ENCODE data around the gene ITPKA.

Gene ITPKA

GRCh38 chr15:41536866-41537265 is 43.2 kb downstream of the ITPKA start:
- Mint-ChIP-seq H3K36me3 (ENCODE audit: low read depth) (peaks cover 64% of the 10 kb centered on the region), H3K9me3 (no peaks in the 10 kb centered on the region), H3K4me1 (ENCODE audit: low read depth) (no peaks in the 10 kb centered on the region), H3K27ac (no peak overlapping the region), H3K4me3 (no peak overlapping the region), H3K27me3 (no peaks in the 10 kb centered on the region)
- intact Hi-C loops (cut with micrococcal nuclease): no loop called here

- no peaks in the 10 kb centered on the region for H3K27me3 Mint-ChIP-seq
- H3K9me3 Mint-ChIP-seq: no peaks in the 10 kb centered on the region
- peak overlapping the region; percentile 94 for H3K4me3 Mint-ChIP-seq
- peaks cover 8% of the 10 kb centered on the region for H3K4me1 Mint-ChIP-seq (ENCODE audit: low read depth)
- intact Hi-C loops (cut with micrococcal nuclease): no loop called here
- H3K27ac Mint-ChIP-seq: peak overlapping the region; percentile 89
- H3K36me3 Mint-ChIP-seq (ENCODE audit: low read depth): peaks cover 15% of the 10 kb centered on the region
Observed at GRCh38 chr15:41543521-41543870, 49.8 kb downstream of the ITPKA start.

GRCh38 chr15:41544650-41545015 is 51.0 kb downstream of the ITPKA start:
- H3K4me3 Mint-ChIP-seq: peak overlapping the region; percentile 94
- H3K27me3 Mint-ChIP-seq: no peaks in the 10 kb centered on the region
- H3K9me3 Mint-ChIP-seq: no peaks in the 10 kb centered on the region
- peaks cover 15% of the 10 kb centered on the region for H3K36me3 Mint-ChIP-seq (ENCODE audit: low read depth)
- peak overlapping the region; percentile 89 for H3K27ac Mint-ChIP-seq
- intact Hi-C loops (cut with micrococcal nuclease): no loop called here
- peaks cover 8% of the 10 kb centered on the region for H3K4me1 Mint-ChIP-seq (ENCODE audit: low read depth)

- intact Hi-C loops (cut with micrococcal nuclease): no loop called here
- no peaks in the 10 kb centered on the region for H3K9me3 Mint-ChIP-seq
- H3K27me3 Mint-ChIP-seq: no peaks in the 10 kb centered on the region
Observed at GRCh38 chr15:41545218-41545617, 51.5 kb downstream of the ITPKA start.

GRCh38 chr15:41546851-41547786 is 53.4 kb downstream of the ITPKA start:
- peaks cover 8% of the 10 kb centered on the region for H3K4me1 Mint-ChIP-seq (ENCODE audit: low read depth)
- no peaks in the 10 kb centered on the region for H3K9me3 Mint-ChIP-seq
- peaks cover 6% of the 10 kb centered on the region for H3K36me3 Mint-ChIP-seq (ENCODE audit: low read depth)
- H3K4me3 Mint-ChIP-seq: no peak overlapping the region
- no peaks in the 10 kb centered on the region for H3K27me3 Mint-ChIP-seq
- intact Hi-C loops (cut with micrococcal nuclease): no loop called here
- H3K27ac Mint-ChIP-seq: no peak overlapping the region

More at GRCh38 chr15:41545218-41545617, 51.5 kb downstream of the ITPKA start:
- Mint-ChIP-seq H3K4me1 (ENCODE audit: low read depth) (peaks cover 8% of the 10 kb centered on the region), H3K4me3 (peak overlapping the region; percentile 94), H3K27ac (peak overlapping the region; percentile 89), H3K36me3 (ENCODE audit: low read depth) (peaks cover 15% of the 10 kb centered on the region)

- Mint-ChIP-seq H3K4me1 (ENCODE audit: low read depth) (peaks cover 7% of the 10 kb centered on the region), H3K27ac (no peak overlapping the region), H3K27me3 (no peaks in the 10 kb centered on the region), H3K4me3 (no peak overlapping the region), H3K9me3 (no peaks in the 10 kb centered on the region), H3K36me3 (ENCODE audit: low read depth) (no peaks in the 10 kb centered on the region)
- intact Hi-C loops (cut with micrococcal nuclease): loop anchor here (10.0 kb wide), 1 partner anchor 265 kb away; no protein-coding TSS in a partner anchor
Observed at GRCh38 chr15:41550066-41550775, 56.5 kb downstream of the ITPKA start.

Measured in dendritic cell treated with granulocyte-macrophage colony-stimulating factor and Interleukin-4, amounts not matched to agents 40 ng/mL and 50 ng/mL, for 4 days (primary cell).